ENCODE data around the gene GPR149.

GPR149 gene

GRCh38 chr3:154304116-154304786 lies 125.7 kb downstream of the GPR149 start:
- no peak overlapping the region for H3K4me3 ChIP-seq (ENCODE audit: low read length)
- no peak for TF ChIP-seq CTCF (conservative IDR thresholded peaks at IDR 0.05; ENCODE audit: low read length)
- DNase-seq (ENCODE audit: low read depth): peak; percentile 51

GRCh38 chr3:154301561-154301960 lies 128.4 kb downstream of the GPR149 start:
- H3K4me3 ChIP-seq (ENCODE audit: low read length): no peak overlapping the region
- no peak for DNase-seq (ENCODE audit: low read depth)
- TF ChIP-seq CTCF (conservative IDR thresholded peaks at IDR 0.05; ENCODE audit: low read length): no peak

- H3K4me3 ChIP-seq (ENCODE audit: low read length): no peak overlapping the region
- no peak for DNase-seq (ENCODE audit: low read depth)
- TF ChIP-seq CTCF (conservative IDR thresholded peaks at IDR 0.05; ENCODE audit: low read length): no peak
Measured at GRCh38 chr3:154294016-154294415, 136.0 kb downstream of the GPR149 start.

GRCh38 chr3:154290187-154290586 lies 139.8 kb downstream of the GPR149 start:
- no peak overlapping the region for H3K4me3 ChIP-seq (ENCODE audit: low read length)
- no peak for TF ChIP-seq CTCF (conservative IDR thresholded peaks at IDR 0.05; ENCODE audit: low read length)
- no peak for DNase-seq (ENCODE audit: low read depth)

Data from AG10803 (cell line).